HL-60 (cell line): Measurements from ENCODE around the gene NHSL1.

Source experiments
- CTCF ChIP-seq: IDR thresholded peaks from one replicate; pipeline ENCODE4 v1.5.1; 2011; ENCODE audit warnings: low read length, control low read depth, inconsistent platforms; ENCODE audit not compliant: insufficient read depth
- POLR2AphosphoS5 ChIP-seq: IDR thresholded peaks from 2 replicates; pipeline ENCODE4 v1.6.1; 2012; ENCODE audit warnings: low read depth

- TF ChIP-seq CTCF (no peak), POLR2AphosphoS5 (no peak)
These were observed 59.7 kb downstream of the NHSL1 start for GRCh38 chr6:138439546-138439945.
